ENCODE data around the gene C13orf46. TPM values are rescaled to one million over a fixed set of nuclear protein-coding genes. Genes with fewer than 3 reads are reported as not detected.
A peak's percentile ranks its signal among the peaks of the same experiment; 100 is the strongest.

C13orf46 gene
- polyA plus RNA-seq, 1 donor, result 0.34 TPM

- WGBS (ENCODE audit: insufficient coverage, low lambda C conversion rate), result 80% methylated on average over 1 of the region's 16 CpGs
- H3K27me3 ChIP-seq (ENCODE audit: control insufficient read depth, insufficient read depth, low read length), result no peaks in the 10 kb centered on the region
- no peak for DNase-seq
- no peaks in the 10 kb centered on the region for H3K36me3 ChIP-seq (ENCODE audit: control insufficient read depth, insufficient read depth, low read length)
- peaks cover 32% of the 10 kb centered on the region for H3K4me1 ChIP-seq (ENCODE audit: control insufficient read depth, insufficient read depth, low read length)
- H3K27ac ChIP-seq (ENCODE audit: low read length), result no peak overlapping the region
- no peaks in the 10 kb centered on the region for H3K9me3 ChIP-seq (ENCODE audit: control insufficient read depth, low read depth, low read length)
- H3K4me3 ChIP-seq (ENCODE audit: low read length), result no peak overlapping the region
Measured at GRCh38 chr13:113941571-113942191, 32.2 kb downstream of the C13orf46 start.

GRCh38 chr13:113939944-113940297 lies 34.0 kb downstream of the C13orf46 start:
- Histone ChIP-seq H3K4me3 (ENCODE audit: low read length) (peak overlapping the region; percentile 31), H3K36me3 (ENCODE audit: control insufficient read depth, insufficient read depth, low read length) (no peaks in the 10 kb centered on the region), H3K9me3 (ENCODE audit: control insufficient read depth, low read depth, low read length) (no peaks in the 10 kb centered on the region), H3K27ac (ENCODE audit: low read length) (peak overlapping the region; percentile 4), H3K4me1 (ENCODE audit: control insufficient read depth, insufficient read depth, low read length) (peaks cover 36% of the 10 kb centered on the region), H3K27me3 (ENCODE audit: control insufficient read depth, insufficient read depth, low read length) (no peaks in the 10 kb centered on the region)
- WGBS (ENCODE audit: insufficient coverage, low lambda C conversion rate), result no CpG with 5 or more reads among the region's 16 CpGs
- DNase-seq, result peak; percentile 79 to 89

- Histone ChIP-seq H3K27ac (ENCODE audit: low read length) (peak overlapping the region; percentile 4), H3K4me3 (ENCODE audit: low read length) (no peak overlapping the region), H3K9me3 (ENCODE audit: control insufficient read depth, low read depth, low read length) (no peaks in the 10 kb centered on the region), H3K4me1 (ENCODE audit: control insufficient read depth, insufficient read depth, low read length) (peaks cover 39% of the 10 kb centered on the region), H3K36me3 (ENCODE audit: control insufficient read depth, insufficient read depth, low read length) (no peaks in the 10 kb centered on the region), H3K27me3 (ENCODE audit: control insufficient read depth, insufficient read depth, low read length) (no peaks in the 10 kb centered on the region)
- no peak for DNase-seq
- no CpG with 5 or more reads among the region's 28 CpGs for WGBS (ENCODE audit: insufficient coverage, low lambda C conversion rate)
Measured at GRCh38 chr13:113939129-113939943, 34.5 kb downstream of the C13orf46 start.

GRCh38 chr13:113938716-113939115 lies 35.2 kb downstream of the C13orf46 start:
- no peak overlapping the region for H3K4me3 ChIP-seq (ENCODE audit: low read length)
- no peaks in the 10 kb centered on the region for H3K9me3 ChIP-seq (ENCODE audit: control insufficient read depth, low read depth, low read length)
- peak; percentile 31 to 59 for DNase-seq
- H3K36me3 ChIP-seq (ENCODE audit: control insufficient read depth, insufficient read depth, low read length), result no peaks in the 10 kb centered on the region
- peaks cover 39% of the 10 kb centered on the region for H3K4me1 ChIP-seq (ENCODE audit: control insufficient read depth, insufficient read depth, low read length)
- WGBS (ENCODE audit: insufficient coverage, low lambda C conversion rate), result no CpG with 5 or more reads among the region's 11 CpGs
- peak overlapping the region; percentile 2 for H3K27ac ChIP-seq (ENCODE audit: low read length)
- no peaks in the 10 kb centered on the region for H3K27me3 ChIP-seq (ENCODE audit: control insufficient read depth, insufficient read depth, low read length)

GRCh38 chr13:113938246-113938645 lies 35.6 kb downstream of the C13orf46 start:
- no peaks in the 10 kb centered on the region for H3K36me3 ChIP-seq (ENCODE audit: control insufficient read depth, insufficient read depth, low read length)
- H3K4me1 ChIP-seq (ENCODE audit: control insufficient read depth, insufficient read depth, low read length), result peaks cover 39% of the 10 kb centered on the region
- H3K27me3 ChIP-seq (ENCODE audit: control insufficient read depth, insufficient read depth, low read length), result no peaks in the 10 kb centered on the region
- no CpG with 5 or more reads among the region's 7 CpGs for WGBS (ENCODE audit: insufficient coverage, low lambda C conversion rate)
- DNase-seq, result no peak
- no peak overlapping the region for H3K27ac ChIP-seq (ENCODE audit: low read length)
- no peaks in the 10 kb centered on the region for H3K9me3 ChIP-seq (ENCODE audit: control insufficient read depth, low read depth, low read length)
- no peak overlapping the region for H3K4me3 ChIP-seq (ENCODE audit: low read length)

- Histone ChIP-seq H3K27ac (ENCODE audit: low read length) (no peak overlapping the region), H3K27me3 (ENCODE audit: control insufficient read depth, insufficient read depth, low read length) (no peaks in the 10 kb centered on the region)
- WGBS (ENCODE audit: insufficient coverage, low lambda C conversion rate), result 70% methylated on average over 2 of the region's 20 CpGs
Measured at GRCh38 chr13:113937527-113938180, 36.2 kb downstream of the C13orf46 start.

GRCh38 chr13:113937073-113937472 lies 36.8 kb downstream of the C13orf46 start:
- peak in 1 of 2 donors; percentile 33 for DNase-seq
- Histone ChIP-seq H3K9me3 (ENCODE audit: control insufficient read depth, low read depth, low read length) (no peaks in the 10 kb centered on the region), H3K4me3 (ENCODE audit: low read length) (no peak overlapping the region), H3K36me3 (ENCODE audit: control insufficient read depth, insufficient read depth, low read length) (no peaks in the 10 kb centered on the region), H3K27me3 (ENCODE audit: control insufficient read depth, insufficient read depth, low read length) (no peaks in the 10 kb centered on the region), H3K4me1 (ENCODE audit: control insufficient read depth, insufficient read depth, low read length) (peaks cover 39% of the 10 kb centered on the region), H3K27ac (ENCODE audit: low read length) (no peak overlapping the region)
- WGBS (ENCODE audit: insufficient coverage, low lambda C conversion rate), result no CpG with 5 or more reads among the region's 12 CpGs

More at GRCh38 chr13:113937527-113938180, 36.2 kb downstream of the C13orf46 start:
- no peaks in the 10 kb centered on the region for H3K9me3 ChIP-seq (ENCODE audit: control insufficient read depth, low read depth, low read length)
- peaks cover 39% of the 10 kb centered on the region for H3K4me1 ChIP-seq (ENCODE audit: control insufficient read depth, insufficient read depth, low read length)
- peak in 1 of 2 donors; percentile 50 for DNase-seq
- no peaks in the 10 kb centered on the region for H3K36me3 ChIP-seq (ENCODE audit: control insufficient read depth, insufficient read depth, low read length)
- H3K4me3 ChIP-seq (ENCODE audit: low read length), result no peak overlapping the region

GRCh38 chr13:113936166-113936965 lies 37.5 kb downstream of the C13orf46 start:
- peaks cover 39% of the 10 kb centered on the region for H3K4me1 ChIP-seq (ENCODE audit: control insufficient read depth, insufficient read depth, low read length)
- DNase-seq, result no peak
- H3K27ac ChIP-seq (ENCODE audit: low read length), result no peak overlapping the region
- no peaks in the 10 kb centered on the region for H3K27me3 ChIP-seq (ENCODE audit: control insufficient read depth, insufficient read depth, low read length)
- no peaks in the 10 kb centered on the region for H3K36me3 ChIP-seq (ENCODE audit: control insufficient read depth, insufficient read depth, low read length)
- H3K9me3 ChIP-seq (ENCODE audit: control insufficient read depth, low read depth, low read length), result no peaks in the 10 kb centered on the region
- WGBS (ENCODE audit: insufficient coverage, low lambda C conversion rate), result no CpG with 5 or more reads among the region's 25 CpGs
- H3K4me3 ChIP-seq (ENCODE audit: low read length), result no peak overlapping the region

- Histone ChIP-seq H3K4me3 (ENCODE audit: low read length) (no peak overlapping the region), H3K36me3 (ENCODE audit: control insufficient read depth, insufficient read depth, low read length) (no peaks in the 10 kb centered on the region), H3K27me3 (ENCODE audit: control insufficient read depth, insufficient read depth, low read length) (no peaks in the 10 kb centered on the region), H3K4me1 (ENCODE audit: control insufficient read depth, insufficient read depth, low read length) (peaks cover 38% of the 10 kb centered on the region), H3K27ac (ENCODE audit: low read length) (no peak overlapping the region), H3K9me3 (ENCODE audit: control insufficient read depth, low read depth, low read length) (no peaks in the 10 kb centered on the region)
- no peak for DNase-seq
- no CpG with 5 or more reads among the region's 21 CpGs for WGBS (ENCODE audit: insufficient coverage, low lambda C conversion rate)
Measured at GRCh38 chr13:113935001-113935844, 38.7 kb downstream of the C13orf46 start.
